ENCODE data around the gene CACFD1. TPM values are rescaled to one million over a fixed set of nuclear protein-coding genes. Genes with fewer than 3 reads are reported as not detected.

The CACFD1 gene
- total and polyA plus RNA-seq, 2 of the 13 experiments (the other 11 are each of a cell fraction or from before 2014, with no cell fraction given): 13.8 to 14.6 TPM

GRCh38 chr9:133417541-133418461, 42.0 kb upstream of the CACFD1 start, which contains the start of gene REXO4 (continued):
- TF ChIP-seq SCMH1 (CRISPR knock-in tag; IDR thresholded peaks at IDR 0.05; ENCODE audit: borderline replicate concordance): no peak
- peak; percentile 61; the same call in 1 of the 2 replicates for TF ChIP-seq ZNF367 (CRISPR knock-in tag; IDR thresholded peaks at IDR 0.05; ENCODE audit: borderline replicate concordance)
- TF ChIP-seq ZSCAN21 (CRISPR knock-in tag; IDR thresholded peaks at IDR 0.05; ENCODE audit: borderline replicate concordance): peak; percentile 90; the same call in 1 of the 2 replicates
- TF ChIP-seq MBNL3 (CRISPR knock-in tag; conservative IDR thresholded peaks at IDR 0.05): no peak
- TF ChIP-seq REST (IDR thresholded peaks at IDR 0.05; ENCODE audit: borderline replicate concordance in 1 of 2, low read depth in 1 of 2, low read length in 2 of 2): no peak
- peak; percentile 83; the same call in 1 of the 2 replicates for TF ChIP-seq RNF2 (conservative IDR thresholded peaks at IDR 0.05; ENCODE audit: low read depth)
- TF ChIP-seq ZSCAN25 (CRISPR knock-in tag; IDR thresholded peaks at IDR 0.05): peak; percentile 85
- TF ChIP-seq ZNF296 (CRISPR knock-in tag; conservative IDR thresholded peaks at IDR 0.05): no peak
- no peak for TF ChIP-seq NFE2L1 (CRISPR knock-in tag; IDR thresholded peaks at IDR 0.05; ENCODE audit: borderline replicate concordance)
- TF ChIP-seq SP4 (CRISPR knock-in tag; IDR thresholded peaks at IDR 0.05): peak; percentile 87
- peak; percentile 88 for TF ChIP-seq ZNF335 (CRISPR knock-in tag; IDR thresholded peaks at IDR 0.05)
- TF ChIP-seq CSRNP1 (CRISPR knock-in tag; IDR thresholded peaks at IDR 0.05): no peak; the same call in none of the 2 replicates
- no peak for TF ChIP-seq ZNF431 (CRISPR knock-in tag; IDR thresholded peaks at IDR 0.05; ENCODE audit: borderline replicate concordance, low read depth)
- TF ChIP-seq ZNF800 (CRISPR knock-in tag; IDR thresholded peaks at IDR 0.05): peak; percentile 49; the same call in 1 of the 2 replicates
- peak; percentile 63 for TF ChIP-seq HNF4A (CRISPR knock-in tag; IDR thresholded peaks at IDR 0.05)
- TF ChIP-seq ZNF501 (CRISPR knock-in tag; IDR thresholded peaks at IDR 0.05): peak; percentile 100
- no peak for TF ChIP-seq ZNF703 (CRISPR knock-in tag; IDR thresholded peaks at IDR 0.05; ENCODE audit: borderline replicate concordance)
- peak; percentile 30; the same call in 1 of the 2 replicates for TF ChIP-seq HOMEZ (CRISPR knock-in tag; IDR thresholded peaks at IDR 0.05; ENCODE audit: low read depth)
- peak; percentile 56; the same call in 1 of the 2 replicates for TF ChIP-seq JUNB (CRISPR knock-in tag; IDR thresholded peaks at IDR 0.05; ENCODE audit: borderline replicate concordance)

Measured in HepG2 (cell line).